Smooth muscle cell (in vitro differentiated cells): ENCODE data around the gene SSR4. TPM values are rescaled to one million over a fixed set of nuclear protein-coding genes. Genes with fewer than 3 reads are reported as not detected.

Experiments used
- DNase-seq: peaks from one replicate; lab custom pipeline; 2025; ENCODE audit not compliant: unreplicated experiment; lab: John Stamatoyannopoulos, UW
- H2AFZ ChIP-seq: fragments of 200-600 bp; sonication (generic); 2 replicates; pipeline ENCODE4 v1.6.0; 2016; ENCODE audit warnings: antibody characterized with exemption, low read depth, mild to moderate bottlenecking
- H3F3A ChIP-seq: fragments of 200-600 bp; sonication (generic); 2 replicates; pipeline ENCODE4 v1.6.0; 2017; ENCODE audit warnings: antibody characterized with exemption, low read depth
- H3K27ac ChIP-seq: fragments of 200-600 bp; sonication (generic); 2 replicates; pipeline ENCODE4 v1.5.1; 2016; ENCODE audit warnings: low read depth, mild to moderate bottlenecking
- H3K27me3 ChIP-seq: fragments of 200-600 bp; sonication (generic); 2 replicates; pipeline ENCODE4 v1.6.1; 2016; ENCODE audit warnings: low read depth, mild to moderate bottlenecking
- H3K36me3 ChIP-seq: fragments of 200-600 bp; sonication (generic); 2 replicates; pipeline ENCODE4 v1.5.1; 2016; ENCODE audit warnings: low read depth
- H3K4me1 ChIP-seq: fragments of 200-600 bp; sonication (generic); 2 replicates; pipeline ENCODE4 v1.5.1; 2016; ENCODE audit warnings: low read depth
- H3K4me2 ChIP-seq: fragments of 200-600 bp; sonication (generic); 2 replicates; pipeline ENCODE4 v1.6.0; 2016; ENCODE audit warnings: mild to moderate bottlenecking
- H3K4me3 ChIP-seq: fragments of 200-600 bp; sonication (generic); 2 replicates; pipeline ENCODE4 v1.5.1; 2016; ENCODE audit warnings: mild to moderate bottlenecking
- H3K79me2 ChIP-seq: fragments of 200-600 bp; sonication (generic); 2 replicates; pipeline ENCODE4 v1.6.0; 2016; ENCODE audit warnings: low read depth, mild to moderate bottlenecking
- H3K9ac ChIP-seq: fragments of 200-600 bp; sonication (generic); 2 replicates; pipeline ENCODE4 v1.6.0; 2016; ENCODE audit warnings: low read depth
- H3K9me3 ChIP-seq: fragments of 200-600 bp; sonication (generic); replicated peaks from 2 replicates; pipeline ENCODE4 v1.5.1; 2016; ENCODE audit warnings: low read depth
- H4K20me1 ChIP-seq: fragments of 200-600 bp; sonication (generic); 2 replicates; pipeline ENCODE4 v1.6.0; 2016; ENCODE audit warnings: low read depth
- WGBS: methylation state at CpG from one replicate; pipeline ENCODE4 v1.1.7; 2016; ENCODE audit warnings: low lambda C conversion rate; 5-methylcytosine and 5-hydroxymethylcytosine counted together
- polyA plus RNA-seq: library from polyadenylated mRNA; unstranded; fragments of >200 nt; fragmentation: Nextera tagmentation; extraction: Ambion mirVana; gene quantifications from 2 replicates; pipeline ENCODE4 v1.2.1, GENCODE V29; 2016
- total RNA-seq: library from RNA; depleted of rRNA; stranded (reverse); fragments of >200 nt; gene quantifications from 2 replicates; pipeline ENCODE4 v1.2.3, GENCODE V29; 2014
- TF ChIP-seq, protein P1 (sequence below): fragments of 200-600 bp; sonication (generic); IDR thresholded peaks from 2 replicates; pipeline ENCODE4 v1.5.1; 2017; ENCODE audit warnings: borderline replicate concordance, mild to moderate bottlenecking, antibody characterized with exemption; ENCODE audit not compliant: insufficient read depth, poor library complexity, severe bottlenecking

SSR4 gene
- total and polyA plus RNA-seq, 2 experiments from 2014 or later: 443 to 677 TPM

- Histone ChIP-seq H3K4me3 (no peak overlapping the region), H3K27me3 (no peaks in the 10 kb centered on the region), H3K4me1 (no peaks in the 10 kb centered on the region), H2AFZ (no peak overlapping the region), H3K4me2 (no peak overlapping the region), H3K36me3 (no peaks in the 10 kb centered on the region), H3K27ac (no peak overlapping the region), H3K79me2 (no peaks in the 10 kb centered on the region), H4K20me1 (no peaks in the 10 kb centered on the region), H3K9me3 (no peaks in the 10 kb centered on the region), H3K9ac (no peak overlapping the region), H3F3A (no peaks in the 10 kb centered on the region)
- no peak for DNase-seq
- 100% methylated on average over 3 of the region's 22 CpGs for WGBS
- TF ChIP-seq, protein P1, sequence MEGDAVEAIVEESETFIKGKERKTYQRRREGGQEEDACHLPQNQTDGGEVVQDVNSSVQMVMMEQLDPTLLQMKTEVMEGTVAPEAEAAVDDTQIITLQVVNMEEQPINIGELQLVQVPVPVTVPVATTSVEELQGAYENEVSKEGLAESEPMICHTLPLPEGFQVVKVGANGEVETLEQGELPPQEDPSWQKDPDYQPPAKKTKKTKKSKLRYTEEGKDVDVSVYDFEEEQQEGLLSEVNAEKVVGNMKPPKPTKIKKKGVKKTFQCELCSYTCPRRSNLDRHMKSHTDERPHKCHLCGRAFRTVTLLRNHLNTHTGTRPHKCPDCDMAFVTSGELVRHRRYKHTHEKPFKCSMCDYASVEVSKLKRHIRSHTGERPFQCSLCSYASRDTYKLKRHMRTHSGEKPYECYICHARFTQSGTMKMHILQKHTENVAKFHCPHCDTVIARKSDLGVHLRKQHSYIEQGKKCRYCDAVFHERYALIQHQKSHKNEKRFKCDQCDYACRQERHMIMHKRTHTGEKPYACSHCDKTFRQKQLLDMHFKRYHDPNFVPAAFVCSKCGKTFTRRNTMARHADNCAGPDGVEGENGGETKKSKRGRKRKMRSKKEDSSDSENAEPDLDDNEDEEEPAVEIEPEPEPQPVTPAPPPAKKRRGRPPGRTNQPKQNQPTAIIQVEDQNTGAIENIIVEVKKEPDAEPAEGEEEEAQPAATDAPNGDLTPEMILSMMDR: no peak
Measured at GRCh38 chrX:153776611-153777045, 17.8 kb upstream of the SSR4 start.

GRCh38 chrX:153777261-153778090 is 17.0 kb upstream of the SSR4 start:
- 93% methylated on average over 34 of the region's 34 CpGs for whole genome bisulfite sequencing
- no peak overlapping the region for H2AFZ ChIP-seq
- H3F3A ChIP-seq: no peaks in the 10 kb centered on the region
- no peak overlapping the region for H3K4me3 ChIP-seq
- no peaks in the 10 kb centered on the region for H3K27me3 ChIP-seq
- H3K36me3 ChIP-seq: no peaks in the 10 kb centered on the region
- no peak overlapping the region for H3K4me2 ChIP-seq
- H4K20me1 ChIP-seq: no peaks in the 10 kb centered on the region
- no peak for DNase-seq
- H3K4me1 ChIP-seq: no peaks in the 10 kb centered on the region
- H3K9ac ChIP-seq: no peak overlapping the region
- no peaks in the 10 kb centered on the region for H3K79me2 ChIP-seq
- H3K27ac ChIP-seq: no peak overlapping the region
- TF ChIP-seq, protein P1: no peak
- H3K9me3 ChIP-seq: no peaks in the 10 kb centered on the region

- no peak overlapping the region for H3K4me3 ChIP-seq
- no peaks in the 10 kb centered on the region for H3K27me3 ChIP-seq
- no peaks in the 10 kb centered on the region for H3K79me2 ChIP-seq
- no peak overlapping the region for H3K27ac ChIP-seq
- TF ChIP-seq, protein P1: no peak
- H3K9ac ChIP-seq: no peak overlapping the region
- whole genome bisulfite sequencing: 91% methylated on average over 17 of the region's 17 CpGs
- no peaks in the 10 kb centered on the region for H3F3A ChIP-seq
- H4K20me1 ChIP-seq: no peaks in the 10 kb centered on the region
- no peak for DNase-seq
- H3K9me3 ChIP-seq: no peaks in the 10 kb centered on the region
- H3K4me1 ChIP-seq: no peaks in the 10 kb centered on the region
- no peak overlapping the region for H3K4me2 ChIP-seq
- H2AFZ ChIP-seq: no peak overlapping the region
- H3K36me3 ChIP-seq: no peaks in the 10 kb centered on the region
Measured at GRCh38 chrX:153778181-153778580, 16.3 kb upstream of the SSR4 start.

DNA sequence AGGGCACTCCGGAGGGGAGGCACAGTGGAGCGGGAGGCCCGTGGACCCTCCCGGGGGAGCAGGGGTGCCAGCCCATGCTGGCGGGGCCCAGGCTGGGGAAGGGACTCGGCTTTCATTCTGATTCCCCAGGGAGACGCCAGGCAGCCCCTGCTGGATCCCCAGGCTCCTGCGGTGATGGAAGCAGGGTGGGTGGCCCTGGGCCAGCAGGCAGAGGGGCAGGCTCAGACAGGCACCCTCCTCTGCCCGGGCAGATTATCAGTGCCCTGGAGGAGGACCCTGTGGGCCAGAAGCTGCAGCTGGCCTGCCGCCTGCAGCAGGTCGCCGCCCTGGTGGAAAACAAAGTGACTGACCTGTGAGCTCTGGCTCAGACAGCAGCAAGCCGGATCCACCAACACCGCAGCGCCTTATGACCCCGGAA is 15.8 kb upstream of the SSR4 start:
- H2AFZ ChIP-seq: no peak overlapping the region
- 96% methylated on average over 15 of the region's 16 CpGs for WGBS
- H3K27me3 ChIP-seq: no peaks in the 10 kb centered on the region
- TF ChIP-seq, protein P1: no peak
- no peak overlapping the region for H3K4me2 ChIP-seq
- H3K9me3 ChIP-seq: no peaks in the 10 kb centered on the region
- no peaks in the 10 kb centered on the region for H3K36me3 ChIP-seq
- no peak overlapping the region for H3K27ac ChIP-seq
- H4K20me1 ChIP-seq: no peaks in the 10 kb centered on the region
- no peak overlapping the region for H3K9ac ChIP-seq
- H3F3A ChIP-seq: no peaks in the 10 kb centered on the region
- H3K79me2 ChIP-seq: no peaks in the 10 kb centered on the region
- no peak overlapping the region for H3K4me3 ChIP-seq
- H3K4me1 ChIP-seq: no peaks in the 10 kb centered on the region
- no peak for DNase-seq
